Mesenchymal stem cell (in vitro differentiated cells and primary cell): ENCODE results near the gene SERINC2.

Experiments used
- DNase-seq: peaks from one replicate; pipeline ENCODE4 v3.0.0-alpha.2; 2013
- H2AFZ ChIP-seq: one replicate; pipeline ENCODE4 v1.6.1; 2013; ENCODE audit warnings: low read depth, mild to moderate bottlenecking, control low read depth, inconsistent platforms, low read length, moderate library complexity
- H2AK5ac ChIP-seq: 2 replicates; pipeline ENCODE4 v1.6.1; 2013; ENCODE audit warnings: low read length, moderate library complexity, mild to moderate bottlenecking, inconsistent platforms; ENCODE audit not compliant: severe bottlenecking
- H2BK120ac ChIP-seq: one replicate; pipeline ENCODE4 v1.6.1; 2013; ENCODE audit warnings: low read depth, mild to moderate bottlenecking, inconsistent platforms, low read length, moderate library complexity
- H2BK12ac ChIP-seq, 2 experiments: one replicate each; pipeline ENCODE4 v1.6.1; 2013; ENCODE audit warnings: inconsistent platforms in 2 of 2, low read length in 2 of 2, mild to moderate bottlenecking in 2 of 2, moderate library complexity in 2 of 2, control low read depth in 1 of 2
- H2BK15ac ChIP-seq: one replicate; pipeline ENCODE4 v1.6.1; 2013; ENCODE audit warnings: mild to moderate bottlenecking, low read depth, inconsistent platforms; ENCODE audit not compliant: poor library complexity, severe bottlenecking
- H2BK5ac ChIP-seq: 2 replicates; pipeline ENCODE4 v1.6.1; 2013; ENCODE audit warnings: low read depth, mild to moderate bottlenecking, low read length, control low read depth, inconsistent platforms; ENCODE audit not compliant: poor library complexity, severe bottlenecking
- H3K14ac ChIP-seq, 2 experiments: one replicate each; pipeline ENCODE4 v1.6.1; 2013; ENCODE audit warnings: inconsistent platforms in 2 of 2, low read length in 2 of 2, control low read depth in 1 of 2, mild to moderate bottlenecking in 1 of 2, moderate library complexity in 1 of 2
- H3K18ac ChIP-seq, 2 experiments: one replicate each; pipeline ENCODE4 v1.6.1; 2013; ENCODE audit warnings: inconsistent platforms in 2 of 2, low read length in 2 of 2, control low read depth in 1 of 2, low read depth in 1 of 2, mild to moderate bottlenecking in 1 of 2
- H3K23ac ChIP-seq, 2 experiments: one replicate each; pipeline ENCODE4 v1.6.1; 2013; ENCODE audit warnings: inconsistent platforms in 2 of 2, low read length in 2 of 2, mild to moderate bottlenecking in 2 of 2, moderate library complexity in 2 of 2, control low read depth in 1 of 2
- H3K27ac ChIP-seq: 2 replicates; pipeline ENCODE4 v1.5.1; 2013; ENCODE audit warnings: mild to moderate bottlenecking, moderate library complexity, low read length, control low read depth, inconsistent platforms; ENCODE audit not compliant: poor library complexity, severe bottlenecking
- H3K27me3 ChIP-seq, 2 experiments: 2 replicates each; pipeline versions ENCODE4 v1.6.1 to v1.7.0; 2013; ENCODE audit warnings: low read length in 2 of 2, mild to moderate bottlenecking in 2 of 2, moderate library complexity in 2 of 2, control low read depth in 1 of 2, inconsistent platforms in 1 of 2; ENCODE audit not compliant: control insufficient read depth in 1 of 2, insufficient read depth in 1 of 2
- H3K36me3 ChIP-seq, 2 experiments: 2 replicates each; pipeline versions ENCODE4 v1.6.1 to v1.7.0; 2013; ENCODE audit warnings: low read length in 2 of 2, control low read depth in 1 of 2, inconsistent platforms in 1 of 2, low read depth in 1 of 2, mild to moderate bottlenecking in 1 of 2; ENCODE audit not compliant: insufficient read depth in 2 of 2, control insufficient read depth in 1 of 2
- H3K4ac ChIP-seq, 2 experiments: one replicate each; pipeline ENCODE4 v1.6.1; 2013; ENCODE audit warnings: inconsistent platforms in 2 of 2, low read length in 2 of 2, mild to moderate bottlenecking in 2 of 2, moderate library complexity in 2 of 2, control low read depth in 1 of 2, low read depth in 1 of 2
- H3K4me1 ChIP-seq: 2 replicates; pipeline ENCODE4 v1.6.1; 2013; ENCODE audit warnings: low read depth, low read length, control low read depth; ENCODE audit not compliant: control insufficient read depth, insufficient read depth
- H3K4me2 ChIP-seq: 2 replicates; pipeline ENCODE4 v1.6.1; 2013; ENCODE audit warnings: low read length, mild to moderate bottlenecking, inconsistent platforms; ENCODE audit not compliant: poor library complexity, severe bottlenecking
- H3K4me3 ChIP-seq, 2 experiments: 2 replicates each; pipeline versions ENCODE4 v1.5.1 to v1.7.0; 2013; ENCODE audit warnings: low read length in 2 of 2, mild to moderate bottlenecking in 2 of 2, control low read depth in 1 of 2, low read depth in 1 of 2; ENCODE audit not compliant: insufficient read depth in 1 of 2
- H3K79me1 ChIP-seq: replicated peaks from 2 replicates; pipeline ENCODE4 v1.6.1; 2013; ENCODE audit warnings: mild to moderate bottlenecking, control low read depth, low read length, inconsistent platforms; ENCODE audit not compliant: poor library complexity, severe bottlenecking
- H3K9ac ChIP-seq: 2 replicates; pipeline ENCODE4 v1.7.0; 2013; ENCODE audit warnings: mild to moderate bottlenecking, low read length, moderate library complexity
- H3K9me3 ChIP-seq: 2 replicates; pipeline ENCODE4 v1.7.0; 2013; ENCODE audit warnings: mild to moderate bottlenecking, low read length; ENCODE audit not compliant: control insufficient read depth
- H4K8ac ChIP-seq: one replicate; pipeline ENCODE4 v1.6.1; 2013; ENCODE audit warnings: inconsistent platforms, mild to moderate bottlenecking, low read length, moderate library complexity
- H4K91ac ChIP-seq: one replicate; pipeline ENCODE4 v1.6.1; 2013; ENCODE audit warnings: mild to moderate bottlenecking, low read length, inconsistent platforms
- WGBS: methylation state at CpG from one replicate; pipeline ENCODE4 v1.1.7; 2013; ENCODE audit warnings: mixed read lengths; 5-methylcytosine and 5-hydroxymethylcytosine counted together

The SERINC2 gene

DNA sequence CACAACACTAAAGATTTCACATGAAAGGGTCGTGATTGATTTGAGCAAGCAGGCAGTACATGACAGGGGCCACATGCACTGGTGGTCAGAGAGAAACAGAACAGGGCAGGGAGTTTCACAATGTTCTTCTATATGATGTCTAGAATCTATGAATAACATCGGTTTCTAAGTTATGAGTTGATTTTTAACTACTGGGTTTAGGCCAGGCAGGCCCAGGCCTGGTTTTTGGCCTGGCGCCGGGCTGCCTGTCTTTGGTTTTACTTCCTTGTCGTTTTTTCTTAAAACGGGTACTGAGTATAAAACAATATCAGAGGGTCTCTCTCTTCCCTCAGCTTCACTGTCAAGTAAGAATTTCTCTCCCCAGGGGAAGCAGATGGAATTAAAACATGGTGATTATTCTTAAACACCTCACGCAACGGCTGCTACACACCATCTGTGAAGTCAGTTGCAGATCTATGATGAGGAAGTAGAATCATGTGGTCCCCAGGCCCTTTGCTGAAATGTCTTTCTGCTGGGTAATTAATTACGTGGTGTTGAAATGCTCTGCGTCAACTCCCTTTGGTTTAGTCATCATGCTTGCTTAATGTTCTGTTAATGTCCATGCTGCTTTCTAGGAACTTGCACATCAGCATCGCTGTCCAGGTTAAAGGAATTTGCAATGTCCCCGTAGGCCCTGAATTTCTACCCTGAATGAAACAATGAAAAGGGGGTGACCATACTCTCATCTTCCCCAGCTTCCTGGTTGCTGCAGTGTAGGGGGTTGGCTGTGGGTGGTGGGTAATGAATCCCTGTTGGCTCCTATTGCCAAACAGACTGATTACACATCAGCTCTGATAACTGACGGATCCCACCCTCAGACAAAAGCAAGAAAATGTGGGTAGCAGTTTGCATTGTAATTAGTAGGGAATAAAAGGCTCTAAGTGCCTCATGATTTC, 70.3 kb downstream of the SERINC2 start:
- Histone ChIP-seq H2BK15ac (no peak overlapping the region), H3K27me3 (peaks cover 1 to 30% of the 10 kb centered on the region in 2 experiments), H3K4me3 (peak overlapping the region in 1 of 2 experiments; percentile 3), H2BK5ac (no peak overlapping the region), H2AFZ (no peak overlapping the region), H4K91ac (no peak overlapping the region), H3K18ac (no peak overlapping the region), H2BK12ac (no peak overlapping the region), H3K36me3 (no peaks in the 10 kb centered on the region), H3K79me1 (no peaks in the 10 kb centered on the region), H4K8ac (no peak overlapping the region), H3K4me2 (no peak overlapping the region), H3K14ac (no peak overlapping the region), H2BK120ac (no peak overlapping the region), H2AK5ac (no peak overlapping the region), H3K27ac (peak overlapping the region; percentile 46), H3K9me3 (no peaks in the 10 kb centered on the region), H3K23ac (no peak overlapping the region), H3K4ac (no peak overlapping the region), H3K9ac (peak overlapping the region; percentile 84), H3K4me1 (peaks cover 7% of the 10 kb centered on the region)
- DNase-seq, result peak; percentile 95
- WGBS, result 71% methylated on average over 11 of the region's 13 CpGs
